A673 (cell line): ENCODE results near the gene EIF2D.

ENCODE experiments used
- CTCF ChIP-seq: fragments of 300-800, 200-600 bp; sonication (generic); conservative IDR thresholded peaks from 2 replicates; pipeline ENCODE4 v1.5.1; 2017; ENCODE audit warnings: low read depth, mild to moderate bottlenecking, antibody characterized with exemption, low read length, moderate library complexity, mixed read lengths
- EZH2 ChIP-seq: fragments of 200-600 bp; sonication (generic); IDR thresholded peaks from 2 replicates; pipeline ENCODE4 v1.6.1; 2017; ENCODE audit warnings: borderline replicate concordance, low read depth, mild to moderate bottlenecking, mixed read lengths, antibody characterized with exemption, low read length; ENCODE audit not compliant: poor library complexity, severe bottlenecking

- TF ChIP-seq CTCF (no peak), EZH2 (no peak)
Measured at GRCh38 chr1:206643118-206643698, 30.9 kb upstream of the EIF2D start.
